NT2/D1 (cell line): ENCODE results near the gene CDC73.

ENCODE experiments used
- SUZ12 ChIP-seq: IDR thresholded peaks from 2 replicates; pipeline ENCODE4 v1.6.1; 2011; ENCODE audit not compliant: insufficient read length, insufficient read depth; ENCODE audit errors: extremely low read depth
- YY1 ChIP-seq: IDR thresholded peaks from 2 replicates; pipeline ENCODE4 v1.6.1; 2011; ENCODE audit not compliant: insufficient read length, insufficient read depth

GRCh38 chr1:193156117-193156821 lies 34.4 kb downstream of the CDC73 start:
- TF ChIP-seq SUZ12 (no peak), YY1 (no peak)
